HL-60 (cell line): ENCODE measurements around the gene ZNF106.

Experiments
- GABPA ChIP-seq: IDR thresholded peaks from 2 replicates; pipeline ENCODE4 v1.6.1; 2012; ENCODE audit warnings: low read depth
- POLR2AphosphoS5 ChIP-seq: IDR thresholded peaks from 2 replicates; pipeline ENCODE4 v1.6.1; 2012; ENCODE audit warnings: low read depth
- REST ChIP-seq: IDR thresholded peaks from 2 replicates; pipeline ENCODE4 v1.6.1; 2012; ENCODE audit warnings: low read depth; ENCODE audit not compliant: insufficient replicate concordance
- SPI1 ChIP-seq: IDR thresholded peaks from 2 replicates; pipeline ENCODE4 v1.6.1; 2012; ENCODE audit warnings: low read depth, mild to moderate bottlenecking, borderline replicate concordance
- TF ChIP-seq, protein P1 (sequence below): IDR thresholded peaks from one replicate; pipeline ENCODE4 v1.5.1; 2011; ENCODE audit warnings: low read length, control low read depth, inconsistent platforms; ENCODE audit not compliant: insufficient read depth

GRCh38 chr15:42502477-42502876 is 11.5 kb upstream of the ZNF106 start:
- TF ChIP-seq, protein P1, sequence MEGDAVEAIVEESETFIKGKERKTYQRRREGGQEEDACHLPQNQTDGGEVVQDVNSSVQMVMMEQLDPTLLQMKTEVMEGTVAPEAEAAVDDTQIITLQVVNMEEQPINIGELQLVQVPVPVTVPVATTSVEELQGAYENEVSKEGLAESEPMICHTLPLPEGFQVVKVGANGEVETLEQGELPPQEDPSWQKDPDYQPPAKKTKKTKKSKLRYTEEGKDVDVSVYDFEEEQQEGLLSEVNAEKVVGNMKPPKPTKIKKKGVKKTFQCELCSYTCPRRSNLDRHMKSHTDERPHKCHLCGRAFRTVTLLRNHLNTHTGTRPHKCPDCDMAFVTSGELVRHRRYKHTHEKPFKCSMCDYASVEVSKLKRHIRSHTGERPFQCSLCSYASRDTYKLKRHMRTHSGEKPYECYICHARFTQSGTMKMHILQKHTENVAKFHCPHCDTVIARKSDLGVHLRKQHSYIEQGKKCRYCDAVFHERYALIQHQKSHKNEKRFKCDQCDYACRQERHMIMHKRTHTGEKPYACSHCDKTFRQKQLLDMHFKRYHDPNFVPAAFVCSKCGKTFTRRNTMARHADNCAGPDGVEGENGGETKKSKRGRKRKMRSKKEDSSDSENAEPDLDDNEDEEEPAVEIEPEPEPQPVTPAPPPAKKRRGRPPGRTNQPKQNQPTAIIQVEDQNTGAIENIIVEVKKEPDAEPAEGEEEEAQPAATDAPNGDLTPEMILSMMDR: no peak
- no peak for TF ChIP-seq REST
- TF ChIP-seq POLR2AphosphoS5: no peak
- TF ChIP-seq SPI1: no peak
- TF ChIP-seq GABPA: no peak
